Measurements from ENCODE around the gene KIAA1958.

DNA sequence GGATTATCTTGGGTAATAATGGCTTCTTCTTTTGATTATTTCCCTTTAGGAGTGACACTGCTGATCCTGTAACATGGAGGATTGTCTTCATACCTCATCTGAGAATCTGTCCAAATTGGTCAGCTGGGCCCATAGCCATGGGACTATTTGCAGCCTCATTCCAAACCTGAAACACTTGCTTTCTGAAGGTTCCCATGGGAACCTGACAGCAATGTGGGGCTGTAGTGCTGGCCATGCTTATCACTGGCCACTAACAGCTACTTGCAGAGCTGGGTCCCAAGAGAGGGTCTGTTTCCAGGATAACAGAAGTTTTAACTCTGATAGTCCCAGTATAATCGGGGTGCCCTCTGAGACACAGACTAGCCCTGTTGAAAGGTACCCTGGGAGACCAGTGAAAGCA, 87.4 kb downstream of the KIAA1958 start:
- TF ChIP-seq, protein P1, sequence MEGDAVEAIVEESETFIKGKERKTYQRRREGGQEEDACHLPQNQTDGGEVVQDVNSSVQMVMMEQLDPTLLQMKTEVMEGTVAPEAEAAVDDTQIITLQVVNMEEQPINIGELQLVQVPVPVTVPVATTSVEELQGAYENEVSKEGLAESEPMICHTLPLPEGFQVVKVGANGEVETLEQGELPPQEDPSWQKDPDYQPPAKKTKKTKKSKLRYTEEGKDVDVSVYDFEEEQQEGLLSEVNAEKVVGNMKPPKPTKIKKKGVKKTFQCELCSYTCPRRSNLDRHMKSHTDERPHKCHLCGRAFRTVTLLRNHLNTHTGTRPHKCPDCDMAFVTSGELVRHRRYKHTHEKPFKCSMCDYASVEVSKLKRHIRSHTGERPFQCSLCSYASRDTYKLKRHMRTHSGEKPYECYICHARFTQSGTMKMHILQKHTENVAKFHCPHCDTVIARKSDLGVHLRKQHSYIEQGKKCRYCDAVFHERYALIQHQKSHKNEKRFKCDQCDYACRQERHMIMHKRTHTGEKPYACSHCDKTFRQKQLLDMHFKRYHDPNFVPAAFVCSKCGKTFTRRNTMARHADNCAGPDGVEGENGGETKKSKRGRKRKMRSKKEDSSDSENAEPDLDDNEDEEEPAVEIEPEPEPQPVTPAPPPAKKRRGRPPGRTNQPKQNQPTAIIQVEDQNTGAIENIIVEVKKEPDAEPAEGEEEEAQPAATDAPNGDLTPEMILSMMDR (conservative IDR thresholded peaks at IDR 0.05; ENCODE audit: low read depth, low read length), result no peak
- TF ChIP-seq EZH2phosphoT487 (IDR thresholded peaks at IDR 0.05; ENCODE audit: borderline replicate concordance, low read length), result no peak
- no peak for TF ChIP-seq EZH2 (IDR thresholded peaks at IDR 0.05; ENCODE audit: low read length, unreplicated experiment)
